GM19240 (cell line): ENCODE data around the gene KCNG1.

ENCODE experiments used
- DNase-seq: peaks from one replicate; pipeline ENCODE4 v3.0.0; 2011; ENCODE audit warnings: low spot score; ENCODE audit not compliant: insufficient read length

Gene KCNG1

DNA sequence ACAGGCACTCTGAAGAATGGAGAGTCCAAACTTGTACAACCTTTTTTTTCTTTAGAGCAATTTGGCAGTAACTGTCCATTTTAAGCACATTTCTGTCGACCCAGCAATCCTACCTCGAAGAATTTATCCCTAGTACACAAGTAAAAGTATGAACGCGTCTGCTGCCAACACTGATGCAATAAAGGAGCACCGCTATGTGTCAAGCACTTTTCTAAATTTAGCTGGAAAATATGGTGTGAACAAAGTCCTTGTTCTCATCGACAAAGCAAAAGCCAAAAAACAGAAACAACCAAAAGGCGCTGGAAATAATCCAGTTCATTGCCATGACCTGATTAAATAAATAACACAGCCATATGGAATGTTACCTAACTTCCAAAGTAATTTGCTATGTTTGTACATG lies 65.6 kb downstream of the KCNG1 start:
- no peak for DNase-seq

DNA sequence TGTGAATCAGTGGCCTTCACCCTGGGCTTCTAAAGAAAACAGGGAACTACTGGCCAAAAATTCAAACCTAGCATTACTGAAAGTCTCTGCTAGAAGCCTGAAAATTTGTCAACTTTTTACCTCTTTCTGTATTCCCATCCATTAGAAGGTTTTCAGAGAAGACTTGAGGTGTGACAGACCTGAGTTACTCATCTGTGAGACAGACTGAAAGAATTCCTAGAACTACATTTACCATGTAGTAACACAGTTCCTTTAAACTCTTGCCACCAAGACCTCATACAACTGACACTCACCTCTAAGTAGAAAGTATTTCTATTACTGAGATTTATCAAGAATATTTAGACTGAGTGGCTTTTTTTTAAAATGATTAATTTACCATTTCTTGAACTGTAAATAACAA lies 69.1 kb downstream of the KCNG1 start:
- DNase-seq, result no peak
